Liver (tissue), 9 donors: ENCODE results near the gene EME1. TPM values are rescaled to one million over a fixed set of nuclear protein-coding genes. Genes with fewer than 3 reads are reported as not detected.
A peak's percentile ranks its signal among the peaks of the same experiment; 100 is the strongest.

Experiments used
- DNase-seq: peaks from one replicate; pipeline ENCODE4 v3.0.0-alpha.2; 2017; ENCODE audit warnings: low spot score
- H3K27ac ChIP-seq, 2 donors: one replicate each; pipeline ENCODE4 v1.7.0; 2013; ENCODE audit warnings: inconsistent platforms in 2 of 2, low read length in 2 of 2, control low read depth in 1 of 2, low read depth in 1 of 2, mild to moderate bottlenecking in 1 of 2
- H3K27me3 ChIP-seq, 4 donors: one replicate each; pipeline versions ENCODE4 v1.6.1 to v1.7.0; 2013; ENCODE audit warnings: low read length in 3 of 4, inconsistent platforms in 1 of 4, mild to moderate bottlenecking in 1 of 4, moderate library complexity in 1 of 4; ENCODE audit not compliant: control insufficient read depth in 4 of 4, insufficient read depth in 4 of 4
- H3K36me3 ChIP-seq, 4 donors: one replicate each; pipeline versions ENCODE4 v1.6.1 to v1.7.0; 2013; ENCODE audit warnings: low read length in 3 of 4, mild to moderate bottlenecking in 3 of 4, low read depth in 1 of 4, moderate library complexity in 1 of 4; ENCODE audit not compliant: control insufficient read depth in 4 of 4, insufficient read depth in 3 of 4
- H3K4me1 ChIP-seq, 4 donors: one replicate each; pipeline versions ENCODE4 v1.6.1 to v1.7.0; 2013; ENCODE audit warnings: low read length in 3 of 4, mild to moderate bottlenecking in 3 of 4, moderate library complexity in 1 of 4; ENCODE audit not compliant: control insufficient read depth in 4 of 4, insufficient read depth in 4 of 4
- H3K4me3 ChIP-seq, 3 donors: one replicate each; pipeline versions ENCODE4 v1.6.1 to v1.7.0; 2013; ENCODE audit warnings: low read length in 3 of 3, control low read depth in 1 of 3, low read depth in 1 of 3, mild to moderate bottlenecking in 1 of 3
- H3K9ac ChIP-seq, 2 donors: one replicate each; pipeline ENCODE4 v1.7.0; 2013; ENCODE audit warnings: low read length in 2 of 2, mild to moderate bottlenecking in 2 of 2, moderate library complexity in 2 of 2, control low read depth in 1 of 2, low read depth in 1 of 2
- H3K9me3 ChIP-seq, 4 donors: one replicate each; pipeline versions ENCODE4 v1.6.1 to v1.7.0; 2013; ENCODE audit warnings: low read length in 3 of 4; ENCODE audit not compliant: control insufficient read depth in 4 of 4
- FOXA2 ChIP-seq: IDR thresholded peaks from 2 replicates; pipeline ENCODE4 v1.6.1; 2016; ENCODE audit warnings: antibody characterized with exemption
- GABPA ChIP-seq, 2 donors: IDR thresholded peaks in 1 of 2; conservative IDR thresholded peaks in 1 of 2; 2 replicates each; pipeline ENCODE4 v1.6.1; 2016; ENCODE audit warnings: antibody characterized with exemption in 2 of 2, mild to moderate bottlenecking in 1 of 2, moderate library complexity in 1 of 2
- HNF4A ChIP-seq, 2 donors: conservative IDR thresholded peaks; 2 replicates each; pipeline ENCODE4 v1.6.1; 2016; ENCODE audit warnings: antibody characterized with exemption in 2 of 2, mild to moderate bottlenecking in 2 of 2
- HNF4G ChIP-seq: IDR thresholded peaks from 2 replicates; pipeline ENCODE4 v1.6.1; 2016; ENCODE audit warnings: antibody characterized with exemption
- JUND ChIP-seq, 2 donors: IDR thresholded peaks; 2 replicates each; pipeline ENCODE4 v1.6.1; 2016; ENCODE audit warnings: antibody characterized with exemption in 2 of 2
- NR2F2 ChIP-seq: IDR thresholded peaks from 2 replicates; pipeline ENCODE4 v1.6.1; 2016; ENCODE audit warnings: antibody characterized with exemption
- RAD21 ChIP-seq, 2 donors: IDR thresholded peaks; 2 replicates each; pipeline ENCODE4 v1.6.1; 2016; ENCODE audit warnings: antibody characterized with exemption in 2 of 2, mild to moderate bottlenecking in 2 of 2
- RXRA ChIP-seq, 2 donors: IDR thresholded peaks; 2 replicates each; pipeline ENCODE4 v1.6.1; 2017 to 2018; ENCODE audit warnings: antibody characterized with exemption in 2 of 2, mild to moderate bottlenecking in 1 of 2
- SP1 ChIP-seq: IDR thresholded peaks from 2 replicates; pipeline ENCODE4 v1.6.1; 2018; ENCODE audit warnings: antibody characterized with exemption, mild to moderate bottlenecking
- TAF1 ChIP-seq: conservative IDR thresholded peaks from 2 replicates; pipeline ENCODE4 v1.6.1; 2016; ENCODE audit warnings: antibody characterized with exemption, mild to moderate bottlenecking
- YY1 ChIP-seq: IDR thresholded peaks from 2 replicates; pipeline ENCODE4 v1.6.1; 2016; ENCODE audit warnings: antibody characterized with exemption, mild to moderate bottlenecking
- WGBS: extraction: QIAGEN DNeasy Blood & Tissue Kit; methylation state at CpG from one replicate; pipeline ENCODE4 v1.1.7; 2013; 5-methylcytosine and 5-hydroxymethylcytosine counted together
- polyA plus RNA-seq, 2 donors: library from polyadenylated mRNA; stranded (reverse) in 1 of 2; unstranded in 1 of 2; fragments of 200-250 nt in 1 of 2; fragments of >200 nt in 1 of 2; fragmentation: Nextera tagmentation in 1 of 2; extraction: Ambion mirVana in 1 of 2; gene quantifications; one replicate each; pipeline versions ENCODE4 v1.2.1 to v1.2.3, GENCODE V29; 2013 to 2015
- total RNA-seq, 2 donors: library from RNA; depleted of rRNA; stranded (reverse); fragments of >200 nt; gene quantifications; one replicate each; pipeline ENCODE4 v1.2.3, GENCODE V29; 2014
- TF ChIP-seq, protein P1 (sequence below): IDR thresholded peaks from 2 replicates; pipeline ENCODE4 v1.6.1; 2016; ENCODE audit warnings: antibody characterized with exemption, mild to moderate bottlenecking
- TF ChIP-seq, protein P2 (sequence below): IDR thresholded peaks from 2 replicates; pipeline ENCODE4 v1.6.1; 2016; ENCODE audit warnings: antibody characterized with exemption
- TF ChIP-seq, protein P3 (sequence below): fragments of 150-350 bp; IDR thresholded peaks from 2 replicates; pipeline ENCODE4 v1.5.1; 2017; ENCODE audit warnings: improper control_type of control experiment, low read depth, low read length; ENCODE audit not compliant: missing input control
- donor health status: healthy.
- donor health status: healthy.
- donor health status: healthy.
- donor health status: healthy.
- donor health status: healthy.

Gene EME1
- total and polyA plus RNA-seq, 4 donors, result 0.08 to 3.4 (median 0.35) TPM

DNA sequence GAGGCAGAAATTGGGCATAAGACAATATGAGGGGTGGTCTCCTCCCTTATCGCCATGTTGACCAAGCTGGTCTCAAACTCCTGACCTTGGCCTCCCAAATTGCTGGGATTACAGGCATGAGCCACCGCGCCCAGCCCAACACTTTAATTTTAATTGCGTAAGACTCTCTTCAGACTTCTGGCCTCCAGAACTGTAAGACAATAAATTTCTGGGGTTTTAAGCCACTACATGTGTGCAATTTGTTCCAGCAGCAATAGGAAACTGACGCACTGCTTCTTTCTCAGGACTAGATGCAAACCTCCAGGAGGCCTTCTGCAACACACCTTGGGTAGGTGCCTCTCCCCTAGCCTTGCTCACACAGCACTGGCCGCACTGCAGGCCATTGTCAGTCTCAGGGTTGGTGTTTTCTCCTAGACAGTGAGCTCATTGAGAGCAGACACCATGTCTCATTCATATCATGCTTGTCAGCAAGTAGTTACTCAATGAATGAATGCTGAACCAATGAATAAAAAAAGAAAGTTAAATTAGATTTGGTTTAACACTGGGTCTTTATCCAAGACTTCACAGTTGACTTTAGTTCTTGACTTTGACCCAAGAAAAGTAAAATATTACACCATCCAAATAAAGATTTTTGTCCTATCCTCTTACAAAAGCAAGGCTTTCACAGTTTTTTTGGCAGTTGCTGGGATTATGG is 47.5 kb downstream of the EME1 start:
- peak overlapping the region; percentile 63 to 79 for H3K27ac ChIP-seq
- TF ChIP-seq, protein P1, sequence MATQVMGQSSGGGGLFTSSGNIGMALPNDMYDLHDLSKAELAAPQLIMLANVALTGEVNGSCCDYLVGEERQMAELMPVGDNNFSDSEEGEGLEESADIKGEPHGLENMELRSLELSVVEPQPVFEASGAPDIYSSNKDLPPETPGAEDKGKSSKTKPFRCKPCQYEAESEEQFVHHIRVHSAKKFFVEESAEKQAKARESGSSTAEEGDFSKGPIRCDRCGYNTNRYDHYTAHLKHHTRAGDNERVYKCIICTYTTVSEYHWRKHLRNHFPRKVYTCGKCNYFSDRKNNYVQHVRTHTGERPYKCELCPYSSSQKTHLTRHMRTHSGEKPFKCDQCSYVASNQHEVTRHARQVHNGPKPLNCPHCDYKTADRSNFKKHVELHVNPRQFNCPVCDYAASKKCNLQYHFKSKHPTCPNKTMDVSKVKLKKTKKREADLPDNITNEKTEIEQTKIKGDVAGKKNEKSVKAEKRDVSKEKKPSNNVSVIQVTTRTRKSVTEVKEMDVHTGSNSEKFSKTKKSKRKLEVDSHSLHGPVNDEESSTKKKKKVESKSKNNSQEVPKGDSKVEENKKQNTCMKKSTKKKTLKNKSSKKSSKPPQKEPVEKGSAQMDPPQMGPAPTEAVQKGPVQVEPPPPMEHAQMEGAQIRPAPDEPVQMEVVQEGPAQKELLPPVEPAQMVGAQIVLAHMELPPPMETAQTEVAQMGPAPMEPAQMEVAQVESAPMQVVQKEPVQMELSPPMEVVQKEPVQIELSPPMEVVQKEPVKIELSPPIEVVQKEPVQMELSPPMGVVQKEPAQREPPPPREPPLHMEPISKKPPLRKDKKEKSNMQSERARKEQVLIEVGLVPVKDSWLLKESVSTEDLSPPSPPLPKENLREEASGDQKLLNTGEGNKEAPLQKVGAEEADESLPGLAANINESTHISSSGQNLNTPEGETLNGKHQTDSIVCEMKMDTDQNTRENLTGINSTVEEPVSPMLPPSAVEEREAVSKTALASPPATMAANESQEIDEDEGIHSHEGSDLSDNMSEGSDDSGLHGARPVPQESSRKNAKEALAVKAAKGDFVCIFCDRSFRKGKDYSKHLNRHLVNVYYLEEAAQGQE, result no peak
- no peak for TF ChIP-seq YY1
- peak in 1 of 2 donors; percentile 18 for TF ChIP-seq JUND (IDR thresholded peaks at IDR 0.05)
- TF ChIP-seq TAF1, result no peak
- TF ChIP-seq GABPA (IDR thresholded peaks at IDR 0.05 in 1 of 2, conservative IDR thresholded peaks at IDR 0.05 in 1 of 2), result no peak
- peak in 1 of 2 donors; percentile 10 for TF ChIP-seq RXRA (IDR thresholded peaks at IDR 0.05)
- TF ChIP-seq, protein P2, sequence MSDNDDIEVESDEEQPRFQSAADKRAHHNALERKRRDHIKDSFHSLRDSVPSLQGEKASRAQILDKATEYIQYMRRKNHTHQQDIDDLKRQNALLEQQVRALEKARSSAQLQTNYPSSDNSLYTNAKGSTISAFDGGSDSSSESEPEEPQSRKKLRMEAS, result no peak
- TF ChIP-seq SP1, result no peak
- no peak for TF ChIP-seq HNF4G
- no peak for TF ChIP-seq FOXA2
- TF ChIP-seq, protein P3, sequence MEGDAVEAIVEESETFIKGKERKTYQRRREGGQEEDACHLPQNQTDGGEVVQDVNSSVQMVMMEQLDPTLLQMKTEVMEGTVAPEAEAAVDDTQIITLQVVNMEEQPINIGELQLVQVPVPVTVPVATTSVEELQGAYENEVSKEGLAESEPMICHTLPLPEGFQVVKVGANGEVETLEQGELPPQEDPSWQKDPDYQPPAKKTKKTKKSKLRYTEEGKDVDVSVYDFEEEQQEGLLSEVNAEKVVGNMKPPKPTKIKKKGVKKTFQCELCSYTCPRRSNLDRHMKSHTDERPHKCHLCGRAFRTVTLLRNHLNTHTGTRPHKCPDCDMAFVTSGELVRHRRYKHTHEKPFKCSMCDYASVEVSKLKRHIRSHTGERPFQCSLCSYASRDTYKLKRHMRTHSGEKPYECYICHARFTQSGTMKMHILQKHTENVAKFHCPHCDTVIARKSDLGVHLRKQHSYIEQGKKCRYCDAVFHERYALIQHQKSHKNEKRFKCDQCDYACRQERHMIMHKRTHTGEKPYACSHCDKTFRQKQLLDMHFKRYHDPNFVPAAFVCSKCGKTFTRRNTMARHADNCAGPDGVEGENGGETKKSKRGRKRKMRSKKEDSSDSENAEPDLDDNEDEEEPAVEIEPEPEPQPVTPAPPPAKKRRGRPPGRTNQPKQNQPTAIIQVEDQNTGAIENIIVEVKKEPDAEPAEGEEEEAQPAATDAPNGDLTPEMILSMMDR, result no peak
- peak; percentile 27 to 42 for TF ChIP-seq HNF4A (conservative IDR thresholded peaks at IDR 0.05)
- TF ChIP-seq RAD21 (IDR thresholded peaks at IDR 0.05), result no peak
- H3K9me3 ChIP-seq, result no peaks in the 10 kb centered on the region
- H3K4me1 ChIP-seq, result peaks cover 10 to 25% (median 15%) of the 10 kb centered on the region in 4 donors
- H3K36me3 ChIP-seq, result no peaks in the 10 kb centered on the region
- no peak for DNase-seq
- H3K27me3 ChIP-seq, result no peaks in the 10 kb centered on the region
- no peak overlapping the region for H3K9ac ChIP-seq
- 86% methylated on average over 6 of the region's 6 CpGs for WGBS
- no peak overlapping the region for H3K4me3 ChIP-seq

DNA sequence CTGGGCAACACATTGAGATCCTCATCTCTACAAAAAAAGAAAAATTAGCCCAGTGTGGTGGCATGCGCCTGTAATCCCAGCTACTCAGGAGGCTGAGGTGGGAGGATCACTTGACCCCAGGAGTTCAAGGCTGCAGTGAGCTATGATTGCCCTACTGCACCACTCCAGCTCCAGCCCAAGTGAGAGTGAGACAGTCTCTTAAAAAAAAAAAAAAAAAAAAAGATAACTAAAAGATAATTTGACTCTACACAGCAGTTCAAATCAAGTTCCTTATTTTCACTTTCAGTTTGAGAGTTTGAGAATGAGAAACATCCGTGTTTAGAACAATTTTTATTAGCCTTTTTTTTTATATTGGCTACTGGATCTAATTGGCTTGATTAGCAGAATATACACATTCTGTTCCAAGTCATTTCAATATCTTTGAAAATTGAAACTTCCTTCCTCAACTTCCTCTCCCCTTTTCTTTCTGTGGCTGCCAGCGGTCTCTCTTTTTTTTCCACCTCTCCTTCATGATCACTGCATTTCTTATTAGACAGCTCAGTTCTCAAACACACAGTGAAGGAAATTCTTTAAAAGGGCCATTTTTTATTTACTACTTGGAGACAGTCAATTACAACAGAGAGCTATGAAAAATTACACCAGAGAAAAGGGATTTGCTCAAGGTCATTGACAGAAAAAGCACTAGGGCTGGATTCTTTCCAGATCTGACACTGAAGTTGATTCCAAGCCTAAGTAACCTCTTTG is 48.5 kb downstream of the EME1 start:
- peak in 1 of 2 donors; percentile 5 for TF ChIP-seq RXRA (IDR thresholded peaks at IDR 0.05)
- peak; percentile 18 for TF ChIP-seq YY1
- no peak for TF ChIP-seq FOXA2
- TF ChIP-seq, protein P3, result no peak
- TF ChIP-seq NR2F2, result no peak
- TF ChIP-seq HNF4A (conservative IDR thresholded peaks at IDR 0.05), result peak in 1 of 2 donors; percentile 9
- no peak for TF ChIP-seq TAF1
- no peak for TF ChIP-seq RAD21 (IDR thresholded peaks at IDR 0.05)
- no peak for TF ChIP-seq SP1
- no peak for DNase-seq
- H3K27ac ChIP-seq, result peak overlapping the region; percentile 63 to 79
- H3K36me3 ChIP-seq, result no peaks in the 10 kb centered on the region
- WGBS, result 22% methylated on average over 3 of the region's 3 CpGs
- H3K27me3 ChIP-seq, result no peaks in the 10 kb centered on the region
- H3K9ac ChIP-seq, result peak overlapping the region in 1 of 2 donors; percentile 66
- H3K4me3 ChIP-seq, result peak overlapping the region in 2 of 3 donors; percentile 13 to 42
- H3K9me3 ChIP-seq, result no peaks in the 10 kb centered on the region
- peaks cover 12 to 28% (median 18%) of the 10 kb centered on the region in 4 donors for H3K4me1 ChIP-seq
